NB4 (cell line): ENCODE measurements around the gene SGMS1.

Source experiments
- POLR2A ChIP-seq: IDR thresholded peaks from 2 replicates; pipeline ENCODE4 v1.6.1; 2011; ENCODE audit warnings: mild to moderate bottlenecking; ENCODE audit not compliant: insufficient read length; ENCODE audit errors: extremely low read depth
- TF ChIP-seq, protein P1 (sequence below): IDR thresholded peaks from one replicate; pipeline ENCODE4 v1.5.1; 2012; ENCODE audit warnings: low read depth, low read length
- TF ChIP-seq, protein P2 (sequence below): IDR thresholded peaks from 2 replicates; pipeline ENCODE4 v1.6.1; 2011; ENCODE audit warnings: low read depth, low read length

DNA sequence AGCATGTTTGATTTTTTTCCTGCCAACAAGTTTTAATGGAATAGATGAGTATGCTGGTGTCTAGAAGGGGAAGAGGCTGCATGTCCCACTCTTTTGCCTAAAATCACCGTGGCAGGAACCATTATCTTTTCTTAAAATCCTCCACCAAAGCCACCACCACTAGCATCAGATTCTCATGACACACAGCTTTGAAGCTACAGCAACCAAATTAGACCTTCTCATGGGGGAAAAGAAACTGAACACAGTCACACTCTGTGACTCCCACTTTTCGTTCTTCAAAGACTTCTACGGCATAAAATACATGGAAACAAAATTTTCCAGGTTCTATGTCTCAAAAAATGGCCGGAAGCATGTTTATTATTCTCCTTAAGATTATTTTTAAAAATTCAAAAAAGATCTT lies 81.8 kb downstream of the SGMS1 start:
- TF ChIP-seq, protein P1, sequence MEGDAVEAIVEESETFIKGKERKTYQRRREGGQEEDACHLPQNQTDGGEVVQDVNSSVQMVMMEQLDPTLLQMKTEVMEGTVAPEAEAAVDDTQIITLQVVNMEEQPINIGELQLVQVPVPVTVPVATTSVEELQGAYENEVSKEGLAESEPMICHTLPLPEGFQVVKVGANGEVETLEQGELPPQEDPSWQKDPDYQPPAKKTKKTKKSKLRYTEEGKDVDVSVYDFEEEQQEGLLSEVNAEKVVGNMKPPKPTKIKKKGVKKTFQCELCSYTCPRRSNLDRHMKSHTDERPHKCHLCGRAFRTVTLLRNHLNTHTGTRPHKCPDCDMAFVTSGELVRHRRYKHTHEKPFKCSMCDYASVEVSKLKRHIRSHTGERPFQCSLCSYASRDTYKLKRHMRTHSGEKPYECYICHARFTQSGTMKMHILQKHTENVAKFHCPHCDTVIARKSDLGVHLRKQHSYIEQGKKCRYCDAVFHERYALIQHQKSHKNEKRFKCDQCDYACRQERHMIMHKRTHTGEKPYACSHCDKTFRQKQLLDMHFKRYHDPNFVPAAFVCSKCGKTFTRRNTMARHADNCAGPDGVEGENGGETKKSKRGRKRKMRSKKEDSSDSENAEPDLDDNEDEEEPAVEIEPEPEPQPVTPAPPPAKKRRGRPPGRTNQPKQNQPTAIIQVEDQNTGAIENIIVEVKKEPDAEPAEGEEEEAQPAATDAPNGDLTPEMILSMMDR = no peak
- TF ChIP-seq, protein P2, sequence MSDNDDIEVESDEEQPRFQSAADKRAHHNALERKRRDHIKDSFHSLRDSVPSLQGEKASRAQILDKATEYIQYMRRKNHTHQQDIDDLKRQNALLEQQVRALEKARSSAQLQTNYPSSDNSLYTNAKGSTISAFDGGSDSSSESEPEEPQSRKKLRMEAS = no peak
- TF ChIP-seq POLR2A = no peak
